SK-N-SH (cell line): ENCODE data around the gene HLA-DQB1. TPM values are rescaled to one million over a fixed set of nuclear protein-coding genes. Genes with fewer than 3 reads are reported as not detected.

ENCODE experiments used
- CTCF ChIA-PET: fragments of 300-600, 350-600 bp; formaldehyde crosslinking; extraction: SDS; loops from one replicate; lab custom pipeline; 2021; lab: Yijun Ruan, JAX
- POLR2A ChIA-PET: fragments of 350-600 bp; sonication (Branson Sonifier 250); formaldehyde crosslinking; extraction: SDS; loops from one replicate; lab custom pipeline; 2020; ENCODE audit warnings: antibody characterized with exemption, inconsistent platforms; lab: Yijun Ruan, JAX
- DNase-seq: peaks from one replicate; pipeline ENCODE4 v3.0.0; 2012
- H2AFZ ChIP-seq: fragments of 200-600 bp; sonication (generic); 2 replicates; pipeline ENCODE4 v1.8.1; 2016; ENCODE audit warnings: antibody characterized with exemption, mild to moderate bottlenecking, low read depth
- H3F3A ChIP-seq: fragments of 200-600 bp; sonication (generic); replicated peaks from 2 replicates; pipeline ENCODE3; 2016; ENCODE audit warnings: antibody characterized with exemption, mild to moderate bottlenecking; ENCODE audit not compliant: insufficient read depth
- H3K27ac ChIP-seq, 2 experiments: fragments of 200-500 bp in 1 of 2; fragments of 200-600 bp in 1 of 2; sonication (Bioruptor generic) in 1 of 2; sonication (generic), shearing (Covaris generic) in 1 of 2; 2 replicates each; pipeline versions ENCODE4 v1.5.1 to v1.6.1; 2014 to 2016; ENCODE audit warnings: low read depth in 2 of 2, inconsistent platforms in 1 of 2, low read length in 1 of 2, mild to moderate bottlenecking in 1 of 2, mixed read lengths in 1 of 2
- H3K27me3 ChIP-seq: fragments of 200-600 bp; sonication (generic), shearing (Covaris generic); 2 replicates; pipeline ENCODE4 v1.6.1; 2016; ENCODE audit warnings: mixed run types; ENCODE audit not compliant: insufficient read depth
- H3K36me3 ChIP-seq, 2 experiments: fragments of 200-500 bp in 1 of 2; fragments of 200-600 bp in 1 of 2; sonication (Bioruptor generic) in 1 of 2; sonication (generic) in 1 of 2; replicated peaks in 1 of 2; 2 replicates each; pipeline versions ENCODE3 to v1.5.1; 2014 to 2016; ENCODE audit warnings: low read length in 1 of 2, mild to moderate bottlenecking in 1 of 2; ENCODE audit not compliant: insufficient read depth in 2 of 2, control insufficient read depth in 1 of 2
- H3K4me1 ChIP-seq, 2 experiments: fragments of 200-500 bp in 1 of 2; fragments of 200-600 bp in 1 of 2; sonication (Bioruptor generic) in 1 of 2; sonication (generic), shearing (Covaris generic) in 1 of 2; 2 replicates each; pipeline versions ENCODE4 v1.5.1 to v1.6.1; 2014 to 2016; ENCODE audit warnings: low read depth in 1 of 2, low read length in 1 of 2, mixed run types in 1 of 2; ENCODE audit not compliant: insufficient read depth in 2 of 2, control insufficient read depth in 1 of 2
- H3K4me2 ChIP-seq: fragments of 200-600 bp; sonication (generic), shearing (Covaris generic); 2 replicates; pipeline ENCODE4 v1.6.1; 2017; ENCODE audit warnings: mixed run types
- H3K4me3 ChIP-seq, 2 experiments: fragments of 200-500 bp in 1 of 2; fragments of 200-600 bp in 1 of 2; sonication (Bioruptor generic) in 1 of 2; sonication (generic), shearing (Covaris generic) in 1 of 2; 2 replicates each; pipeline versions ENCODE4 v1.5.1 to v1.8.1; 2014 to 2016; ENCODE audit warnings: low read depth in 2 of 2, inconsistent platforms in 1 of 2, low read length in 1 of 2, mild to moderate bottlenecking in 1 of 2, mixed read lengths in 1 of 2, moderate library complexity in 1 of 2
- H3K79me2 ChIP-seq: fragments of 200-600 bp; sonication (generic); 2 replicates; pipeline ENCODE4 v1.8.1; 2017; ENCODE audit warnings: mild to moderate bottlenecking; ENCODE audit not compliant: insufficient read depth
- H3K9ac ChIP-seq: fragments of 200-600 bp; sonication (generic); 2 replicates; pipeline ENCODE4 v1.6.1; 2017; ENCODE audit warnings: mixed run types
- H3K9me2 ChIP-seq: fragments of 200-600 bp; sonication (generic); 2 replicates; pipeline ENCODE4 v1.6.1; 2017; ENCODE audit warnings: mixed run types
- H3K9me3 ChIP-seq: fragments of 200-600 bp; sonication (generic); 2 replicates; pipeline ENCODE4 v1.6.1; 2017; ENCODE audit warnings: mixed run types, mild to moderate bottlenecking, moderate library complexity
- H4K20me1 ChIP-seq: fragments of 200-600 bp; sonication (generic); 2 replicates; pipeline ENCODE4 v1.6.1; 2017; ENCODE audit warnings: mild to moderate bottlenecking, mixed run types; ENCODE audit not compliant: insufficient read depth
- CTCF ChIP-seq: fragments of 200-600 bp; sonication (generic); IDR thresholded peaks from 2 replicates; pipeline ENCODE4 v1.6.1; 2017; ENCODE audit warnings: antibody characterized with exemption, mild to moderate bottlenecking, moderate library complexity
- ELF1 ChIP-seq: IDR thresholded peaks from 2 replicates; pipeline ENCODE4 v1.4.0; 2012
- EP300 ChIP-seq, 2 experiments: IDR thresholded peaks; 2 replicates each; pipeline versions ENCODE4 v1.4.0 to v1.6.1; 2012; ENCODE audit warnings: borderline replicate concordance in 1 of 2, low read depth in 1 of 2, low read length in 1 of 2
- EZH2phosphoT487 ChIP-seq: fragments of 200-600 bp; sonication (generic); IDR thresholded peaks from 2 replicates; pipeline ENCODE4 v1.6.1; 2017; ENCODE audit warnings: low read depth, mixed run types, mild to moderate bottlenecking, antibody characterized with exemption, moderate library complexity, borderline replicate concordance
- FOXM1 ChIP-seq: IDR thresholded peaks from 2 replicates; pipeline ENCODE4 v1.4.0; 2012; ENCODE audit warnings: low read depth, mild to moderate bottlenecking
- GABPA ChIP-seq: IDR thresholded peaks from 2 replicates; pipeline ENCODE4 v1.4.0; 2012; ENCODE audit warnings: low read depth, mild to moderate bottlenecking
- MAX ChIP-seq: IDR thresholded peaks from 2 replicates; pipeline ENCODE4 v1.4.0; 2012; ENCODE audit warnings: low read depth
- MEF2A ChIP-seq: IDR thresholded peaks from 2 replicates; pipeline ENCODE4 v1.4.0; 2012; ENCODE audit warnings: low read depth, borderline replicate concordance
- NRF1 ChIP-seq: IDR thresholded peaks from 2 replicates; pipeline ENCODE4 v1.6.1; 2012; ENCODE audit warnings: low read depth, mild to moderate bottlenecking, low read length
- POLR2AphosphoS5 ChIP-seq: IDR thresholded peaks from 2 replicates; pipeline ENCODE4 v1.6.1; 2012; ENCODE audit warnings: low read depth, low read length
- REST ChIP-seq: IDR thresholded peaks from 2 replicates; pipeline ENCODE4 v1.6.1; 2012; ENCODE audit warnings: mild to moderate bottlenecking, low read depth, low read length, moderate library complexity
- TCF12 ChIP-seq: IDR thresholded peaks from 2 replicates; pipeline ENCODE4 v1.4.0; 2012
- USF1 ChIP-seq: IDR thresholded peaks from 2 replicates; pipeline ENCODE4 v1.4.0; 2012; ENCODE audit warnings: low read depth, borderline replicate concordance
- YY1 ChIP-seq: IDR thresholded peaks from 2 replicates; pipeline ENCODE4 v1.4.0; 2012; ENCODE audit warnings: low read depth, mild to moderate bottlenecking
- whole genome bisulfite sequencing: methylation state at CpG from one replicate; pipeline ENCODE4 v1.1.6; 2017; ENCODE audit warnings: low lambda C conversion rate; 5-methylcytosine and 5-hydroxymethylcytosine counted together
- polyA plus RNA-seq, 3 experiments: library from polyadenylated mRNA; depleted of rRNA; stranded (reverse); fragments of >200 nt; gene quantifications; 2 replicates each; pipeline ENCODE4 v1.2.3, GENCODE V29; 2012
- TF ChIP-seq, protein P1 (sequence below): IDR thresholded peaks from 2 replicates; pipeline ENCODE4; 2012
- TF ChIP-seq, protein P2 (sequence below): fragments of 150-350 bp; IDR thresholded peaks from 2 replicates; pipeline ENCODE4 v1.6.1; 2016; ENCODE audit warnings: mild to moderate bottlenecking, low read depth, low read length

Gene HLA-DQB1
- polyA plus RNA-seq, 1 of the 3 experiments (the other 2 are of a cell fraction), result not detected

DNA sequence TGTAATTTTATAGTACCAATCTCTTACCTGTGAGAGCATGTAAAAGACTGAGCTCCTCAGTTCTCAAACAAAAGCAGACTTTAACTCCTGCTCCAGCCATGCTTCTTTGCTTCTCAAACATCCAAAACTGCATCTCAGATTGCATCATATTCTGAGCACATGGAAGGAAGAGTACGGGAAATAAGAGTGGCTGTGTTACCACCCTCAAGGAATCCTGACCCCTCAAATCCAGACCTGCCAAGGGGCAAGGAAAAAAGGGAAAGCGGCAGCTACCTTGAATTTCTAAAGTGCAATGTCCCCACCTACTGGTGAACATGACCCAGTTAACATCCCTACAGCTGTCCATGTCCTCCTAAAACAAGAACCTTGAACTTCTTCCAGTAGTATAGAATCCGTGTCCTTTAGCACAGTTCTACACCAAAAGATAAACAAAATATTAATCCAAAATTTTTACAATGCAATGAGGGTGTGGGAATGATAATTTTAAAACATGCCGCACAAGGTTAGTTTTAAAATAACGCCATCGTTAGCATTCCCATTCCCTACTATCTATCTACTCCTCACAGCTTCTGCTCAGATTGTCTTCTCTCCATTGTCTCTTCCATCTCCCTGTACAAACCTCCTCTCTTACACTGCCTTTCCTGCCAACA lies 34.1 kb upstream of the HLA-DQB1 start (continued):
- TF ChIP-seq USF1, result no peak
- no peak for TF ChIP-seq FOXM1

- Histone ChIP-seq H3K79me2 (no peaks in the 10 kb centered on the region), H3K36me3 (no peaks in the 10 kb centered on the region), H3K4me2 (no peak overlapping the region), H3K4me3 (no peak overlapping the region), H2AFZ (no peak overlapping the region), H3K9me3 (no peaks in the 10 kb centered on the region), H3K4me1 (no peaks in the 10 kb centered on the region), H3K27me3 (no peaks in the 10 kb centered on the region; the same call in none of the 2 replicates), H3K9me2 (no peaks in the 10 kb centered on the region), H4K20me1 (no peaks in the 10 kb centered on the region), H3K9ac (no peak overlapping the region), H3K27ac (no peak overlapping the region), H3F3A (no peaks in the 10 kb centered on the region)
- DNase-seq, result no peak
- no peak for TF ChIP-seq ELF1
- TF ChIP-seq CTCF, result no peak
- TF ChIP-seq MEF2A, result no peak
- no peak for TF ChIP-seq EP300 (IDR thresholded peaks at IDR 0.05; ENCODE audit: borderline replicate concordance in 1 of 2, low read depth in 1 of 2, low read length in 1 of 2)
- TF ChIP-seq REST, result no peak
- no peak for TF ChIP-seq NRF1
- TF ChIP-seq TCF12, result no peak
- no peak for TF ChIP-seq YY1
- TF ChIP-seq, protein P1, sequence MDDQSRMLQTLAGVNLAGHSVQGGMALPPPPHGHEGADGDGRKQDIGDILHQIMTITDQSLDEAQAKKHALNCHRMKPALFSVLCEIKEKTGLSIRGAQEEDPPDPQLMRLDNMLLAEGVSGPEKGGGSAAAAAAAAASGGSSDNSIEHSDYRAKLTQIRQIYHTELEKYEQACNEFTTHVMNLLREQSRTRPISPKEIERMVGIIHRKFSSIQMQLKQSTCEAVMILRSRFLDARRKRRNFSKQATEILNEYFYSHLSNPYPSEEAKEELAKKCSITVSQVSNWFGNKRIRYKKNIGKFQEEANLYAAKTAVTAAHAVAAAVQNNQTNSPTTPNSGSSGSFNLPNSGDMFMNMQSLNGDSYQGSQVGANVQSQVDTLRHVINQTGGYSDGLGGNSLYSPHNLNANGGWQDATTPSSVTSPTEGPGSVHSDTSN, result no peak
- TF ChIP-seq GABPA, result no peak
- TF ChIP-seq, protein P2, sequence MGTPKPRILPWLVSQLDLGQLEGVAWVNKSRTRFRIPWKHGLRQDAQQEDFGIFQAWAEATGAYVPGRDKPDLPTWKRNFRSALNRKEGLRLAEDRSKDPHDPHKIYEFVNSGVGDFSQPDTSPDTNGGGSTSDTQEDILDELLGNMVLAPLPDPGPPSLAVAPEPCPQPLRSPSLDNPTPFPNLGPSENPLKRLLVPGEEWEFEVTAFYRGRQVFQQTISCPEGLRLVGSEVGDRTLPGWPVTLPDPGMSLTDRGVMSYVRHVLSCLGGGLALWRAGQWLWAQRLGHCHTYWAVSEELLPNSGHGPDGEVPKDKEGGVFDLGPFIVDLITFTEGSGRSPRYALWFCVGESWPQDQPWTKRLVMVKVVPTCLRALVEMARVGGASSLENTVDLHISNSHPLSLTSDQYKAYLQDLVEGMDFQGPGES, result no peak
- TF ChIP-seq USF1, result no peak
- TF ChIP-seq MAX, result no peak
- no peak for TF ChIP-seq EZH2phosphoT487
- no peak for TF ChIP-seq POLR2AphosphoS5
- ChIA-PET POLR2A (no interaction called here), CTCF (interaction anchor here (1.2 kb wide), 1 partner anchor 283 kb away, joined by 3 read pairs; no protein-coding TSS in a partner anchor)
- 0% methylated on average over 1 of the region's 1 CpG for WGBS
Observed at GRCh38 chr6:32697031-32697430, 30.6 kb upstream of the HLA-DQB1 start.
